Tibial nerve (tissue), 4 donors: ENCODE data around the gene FMN2.

Source experiments
- CTCF ChIP-seq, 5 experiments: fragments of 200-600 bp in 3 of 5; fragments of 450-650 bp in 2 of 5; sonication (generic) in 3 of 5; IDR thresholded peaks; one replicate each; pipeline ENCODE4 v1.5.1; 2016 to 2019; ENCODE audit warnings: antibody characterized with exemption in 5 of 5, mild to moderate bottlenecking in 3 of 5, moderate library complexity in 2 of 5
- EP300 ChIP-seq, 2 donors: sonication (generic); formaldehyde crosslinking; IDR thresholded peaks; one replicate each; pipeline ENCODE4 v1.6.1; 2017; ENCODE audit warnings: antibody characterized with exemption in 2 of 2, mild to moderate bottlenecking in 1 of 2
- POLR2A ChIP-seq, 2 donors: fragments of 450-650 bp; IDR thresholded peaks; one replicate each; pipeline ENCODE4 v1.6.1; 2017; ENCODE audit warnings: antibody characterized with exemption in 2 of 2, mild to moderate bottlenecking in 2 of 2, moderate library complexity in 2 of 2

DNA sequence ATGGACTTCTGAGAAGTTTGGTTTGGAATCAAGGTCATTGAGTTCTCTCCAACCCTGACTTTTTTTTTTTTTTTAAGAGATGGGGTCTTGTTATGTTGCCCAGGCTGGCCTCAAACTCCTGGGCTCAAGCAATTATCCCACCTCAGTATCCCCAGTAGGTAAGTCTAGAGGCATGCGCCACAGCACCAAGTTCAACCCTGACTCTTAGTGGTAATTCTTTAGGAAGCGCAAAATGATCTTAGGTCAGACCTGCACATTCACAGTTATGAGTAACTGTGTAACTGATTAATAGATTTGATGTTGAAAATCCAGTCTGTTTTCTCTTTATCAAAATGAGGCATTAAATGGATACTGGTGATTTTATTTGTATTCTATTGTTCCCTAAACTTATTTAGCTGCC, 424.4 kb downstream of the FMN2 start:
- no peak for TF ChIP-seq CTCF (IDR thresholded peaks at IDR 0.05)
- no peak for TF ChIP-seq EP300 (IDR thresholded peaks at IDR 0.05)
- TF ChIP-seq POLR2A (IDR thresholded peaks at IDR 0.05), result no peak
